NCI-H2107 treated with DMSO at 0.1 percent for 48 hours (cell line): ENCODE results near the gene SMIM12.

Source experiments
- DNase-seq: peaks from one replicate; lab custom pipeline; 2025; ENCODE audit not compliant: unreplicated experiment; lab: John Stamatoyannopoulos, UW

The SMIM12 gene

GRCh38 chr1:34803770-34804169 is 55.8 kb downstream of the SMIM12 start:
- no peak for DNase-seq
